ENCODE results near the gene SBK3.
"Not testable (repeated sequence)": the region's sequence is repeated elsewhere in the genome, so short reads cannot be mapped to it uniquely, and the experiment has no call there.

The SBK3 gene, protein sequence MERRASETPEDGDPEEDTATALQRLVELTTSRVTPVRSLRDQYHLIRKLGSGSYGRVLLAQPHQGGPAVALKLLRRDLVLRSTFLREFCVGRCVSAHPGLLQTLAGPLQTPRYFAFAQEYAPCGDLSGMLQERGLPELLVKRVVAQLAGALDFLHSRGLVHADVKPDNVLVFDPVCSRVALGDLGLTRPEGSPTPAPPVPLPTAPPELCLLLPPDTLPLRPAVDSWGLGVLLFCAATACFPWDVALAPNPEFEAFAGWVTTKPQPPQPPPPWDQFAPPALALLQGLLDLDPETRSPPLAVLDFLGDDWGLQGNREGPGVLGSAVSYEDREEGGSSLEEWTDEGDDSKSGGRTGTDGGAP

DNA sequence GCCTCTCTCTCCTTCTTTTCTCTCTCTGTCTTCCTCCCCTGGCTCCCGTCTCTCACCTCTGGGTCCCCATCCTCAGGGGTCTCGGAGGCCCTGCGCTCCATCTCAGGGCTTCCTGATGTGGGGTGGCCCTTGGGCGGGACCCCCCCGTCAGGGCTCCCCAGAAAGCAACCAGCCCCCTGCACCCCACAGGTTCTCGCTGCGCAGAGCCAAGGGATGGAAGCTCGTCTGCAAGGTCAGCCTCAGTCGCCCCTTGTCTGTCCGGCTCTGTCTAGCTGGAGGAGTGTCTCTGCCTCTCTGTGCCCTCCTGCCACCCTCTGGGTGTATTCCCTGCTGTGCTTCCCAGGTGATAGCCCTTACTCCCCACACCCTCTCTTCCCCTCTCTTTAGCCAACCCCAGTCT is at the start of gene SBK3:
TSS of gene SBK3 (minus strand) at position 101 of the 400 bp plus-strand sequence. CDS start at position 101, 0 bp downstream.
- DNase-seq: no peak

DNA sequence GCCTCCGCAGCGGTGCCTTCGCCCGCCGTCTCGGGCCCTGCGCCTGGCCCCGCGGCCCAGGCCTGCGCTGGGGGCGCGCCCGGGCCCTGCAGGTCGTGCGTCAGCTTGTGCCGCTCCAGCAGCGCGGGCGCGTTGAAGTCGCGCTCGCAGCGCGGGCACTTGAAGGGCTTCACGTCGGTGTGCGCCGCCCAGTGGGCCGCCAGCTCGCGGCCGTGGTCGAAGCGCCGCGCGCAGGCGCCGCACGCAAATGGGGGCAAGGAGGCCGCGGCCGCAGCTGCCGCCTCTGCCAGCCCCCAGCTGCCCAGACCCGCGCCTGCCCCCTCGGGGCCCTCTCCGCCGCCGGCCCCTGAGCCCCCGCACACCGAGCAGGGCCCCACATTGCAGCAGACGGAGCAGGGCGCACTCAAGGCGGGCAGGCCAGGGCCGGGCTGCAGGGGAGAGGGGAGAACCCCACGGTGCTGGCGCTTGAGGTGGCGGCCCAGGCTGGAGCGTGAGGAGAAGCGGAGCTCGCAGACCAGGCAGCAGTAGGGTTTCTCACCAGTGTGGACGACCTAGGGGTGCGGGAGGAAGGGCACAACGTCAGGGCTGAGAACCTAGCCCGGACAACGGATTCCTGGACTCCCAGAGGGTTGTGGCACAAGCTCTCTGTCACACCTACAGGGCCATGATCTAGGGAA is 47.9 kb upstream of the SBK3 start:
- DNase-seq: no peak

DNA sequence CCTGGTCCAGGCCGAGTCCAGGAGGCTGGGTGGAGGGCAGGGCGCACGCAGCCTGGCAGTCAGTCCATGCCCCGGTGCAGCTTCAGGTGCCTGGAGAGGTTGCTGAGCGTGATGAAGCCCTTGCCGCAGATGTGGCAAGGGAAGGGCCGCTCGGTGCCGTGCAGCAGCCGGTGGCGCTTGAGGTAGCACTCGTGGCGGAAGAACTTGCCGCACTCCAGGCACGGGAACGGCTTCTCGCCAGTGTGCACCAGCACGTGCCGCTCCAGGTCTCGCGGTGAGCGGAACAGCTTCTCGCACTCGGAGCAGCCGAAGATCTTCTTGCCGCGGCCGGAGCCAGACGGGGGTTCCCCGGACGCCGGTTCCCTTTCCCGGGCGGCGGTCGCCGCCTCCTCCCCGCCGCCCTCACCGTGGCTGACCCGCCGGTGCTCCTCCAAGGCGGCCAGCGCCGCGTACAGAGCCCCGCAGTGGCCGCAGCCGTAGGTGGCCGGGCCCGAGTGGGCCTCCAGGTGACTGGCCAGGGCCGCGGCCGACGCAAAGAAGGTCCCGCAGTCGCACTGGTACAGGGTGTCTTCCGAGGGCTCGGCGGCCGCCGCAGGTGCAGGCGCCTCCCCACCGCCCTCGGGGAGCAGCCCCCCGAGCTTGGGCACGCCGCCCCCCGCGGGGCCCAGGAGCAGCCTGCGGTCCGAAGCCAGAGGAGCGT is 47.2 kb upstream of the SBK3 start:
- no peak for DNase-seq

DNA sequence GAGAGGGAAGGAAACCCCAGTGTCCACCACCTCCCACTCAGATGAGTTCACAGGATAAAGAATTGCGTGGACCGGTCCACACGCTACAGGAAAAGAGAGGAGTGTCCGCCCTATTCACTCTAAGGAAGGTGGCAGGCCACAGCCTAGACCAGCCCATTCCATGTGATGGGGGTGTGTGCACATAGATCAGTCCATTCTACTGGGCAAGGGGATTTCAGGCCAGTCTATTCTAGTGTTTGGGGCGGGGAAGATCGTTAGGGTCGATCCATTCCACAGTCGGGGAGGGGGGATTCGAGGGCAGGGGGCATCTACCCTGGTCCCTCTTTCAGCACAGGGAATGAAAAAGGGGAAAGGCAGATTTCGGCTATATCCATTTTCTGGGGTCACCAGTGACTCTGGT is 46.2 kb upstream of the SBK3 start:
- DNase-seq: no peak

DNA sequence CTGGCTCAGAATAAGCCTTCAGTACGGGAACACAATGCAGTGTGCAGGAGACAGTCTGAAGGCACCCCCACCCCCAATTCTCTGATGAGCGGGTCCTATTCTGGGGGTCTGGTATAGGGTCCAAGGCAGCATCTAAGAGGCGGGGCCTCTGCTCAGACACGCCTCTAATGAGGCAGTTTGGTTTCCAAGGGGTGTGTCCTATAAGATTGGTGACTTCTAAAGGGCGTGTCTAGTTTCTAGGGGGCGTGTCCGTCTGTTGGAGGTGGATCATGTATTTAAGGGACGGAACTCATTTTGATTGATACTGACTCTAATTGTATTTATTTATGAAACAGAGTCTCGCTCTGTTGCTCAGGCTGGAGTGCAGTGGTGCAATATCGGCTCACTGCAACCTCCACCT is 45.3 kb upstream of the SBK3 start:
- DNase-seq: no peak

DNA sequence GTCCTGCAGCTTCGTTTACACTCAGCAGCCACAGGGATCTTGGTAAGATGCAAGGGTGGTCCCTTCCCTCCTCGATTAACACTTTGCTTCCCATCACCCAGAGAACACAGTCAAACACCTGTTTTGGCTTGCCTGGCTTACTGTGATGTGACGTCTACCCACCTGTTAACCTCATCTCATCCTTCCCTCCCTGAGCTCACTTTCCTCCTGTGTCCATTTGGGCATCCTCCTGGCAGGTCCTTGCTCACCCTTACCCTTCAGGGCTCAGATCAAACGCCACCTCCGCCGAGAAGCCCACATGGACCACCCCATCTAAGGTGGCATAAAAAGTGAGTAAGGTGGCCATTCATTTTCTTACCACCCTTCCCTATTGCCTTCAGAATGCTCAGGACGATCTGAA is 44.8 kb upstream of the SBK3 start:
- DNase-seq: no peak

DNA sequence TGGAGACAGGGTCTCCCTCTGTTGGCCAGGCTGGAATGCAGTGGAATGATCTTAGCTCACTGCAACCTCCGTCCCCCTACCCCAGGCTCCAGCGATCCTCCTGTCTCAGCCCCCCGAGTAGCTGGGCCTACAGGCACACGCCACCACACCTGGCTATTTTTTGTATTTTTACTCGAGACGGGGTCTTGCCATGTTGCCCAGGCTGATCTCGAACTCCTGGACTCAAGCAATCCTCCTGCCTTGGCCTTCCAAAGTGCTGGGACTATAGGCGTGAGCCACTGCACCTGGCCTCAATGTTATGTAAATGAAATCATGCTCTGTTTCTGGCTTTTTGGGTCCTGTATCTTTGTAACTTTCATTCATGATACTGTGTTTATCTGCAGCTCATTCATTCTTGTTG is 43.4 kb upstream of the SBK3 start:
- no peak for DNase-seq

DNA sequence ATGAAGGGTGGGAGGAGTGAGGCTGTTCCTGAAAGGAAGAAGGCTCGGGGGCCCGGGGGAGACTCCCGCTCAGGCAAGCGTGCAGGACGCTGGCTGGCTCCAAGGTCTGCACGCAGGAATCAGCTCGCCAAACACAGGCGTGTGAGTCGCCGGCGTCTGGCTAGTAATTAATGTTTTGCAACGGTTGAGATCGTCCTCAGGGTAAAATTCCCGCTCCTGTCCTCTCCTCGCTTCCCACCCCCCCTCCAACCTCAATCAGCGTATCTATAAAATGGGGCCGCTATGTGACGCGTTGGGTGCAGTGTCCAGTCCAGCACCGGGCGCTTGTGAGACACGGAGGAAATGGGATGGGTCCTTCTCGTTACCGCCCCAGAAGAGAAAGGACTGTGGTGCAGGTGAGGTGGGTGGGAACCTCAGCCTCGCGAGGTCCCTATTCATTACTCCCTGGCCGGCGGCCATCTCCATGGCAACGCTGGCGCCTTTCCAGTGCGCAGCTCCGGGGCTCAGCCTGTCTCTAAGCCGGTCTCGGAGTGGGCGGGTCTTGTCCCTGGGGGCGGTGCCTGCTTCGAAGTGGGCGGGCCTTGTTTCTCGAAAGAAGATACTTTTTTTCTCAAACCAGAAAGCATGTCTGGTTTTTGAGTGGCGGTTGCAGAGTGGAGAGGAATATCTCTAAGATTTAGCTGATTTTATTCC is 41.8 kb upstream of the SBK3 start:
- peak; percentile 72 to 92 (median 78) for DNase-seq

DNA sequence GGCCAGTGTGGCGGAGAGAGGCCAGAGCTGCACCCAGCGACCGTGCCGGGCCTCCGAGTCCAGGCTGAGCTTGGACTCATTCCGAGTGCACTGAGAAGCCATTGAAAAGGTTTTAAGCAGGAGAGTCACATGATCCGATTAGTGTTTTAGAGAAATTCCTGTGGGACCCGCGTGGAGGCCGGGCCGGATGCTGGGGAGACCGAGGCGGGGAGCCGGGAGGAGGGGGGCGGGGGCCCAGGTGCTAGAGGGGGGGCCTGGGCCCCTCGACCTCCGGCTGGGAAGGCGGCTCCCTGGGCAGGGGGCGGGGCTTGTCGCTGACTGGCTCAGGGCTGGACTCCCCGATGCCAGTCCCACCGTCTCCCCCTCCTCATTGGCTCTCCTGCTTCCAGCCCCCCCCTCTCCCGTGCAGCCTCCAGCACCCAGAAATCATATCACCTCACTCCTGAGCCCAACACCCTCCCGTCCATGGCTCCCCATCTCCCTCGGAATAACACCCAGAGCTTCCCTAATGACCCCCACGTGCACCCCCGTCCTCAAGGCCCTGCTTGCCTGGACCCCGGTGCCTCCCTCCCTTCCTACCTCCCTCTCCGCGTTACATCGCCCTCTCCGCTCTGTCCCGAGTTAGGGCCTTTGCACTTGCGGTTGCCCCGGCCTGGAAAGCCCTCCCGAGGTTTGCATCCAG is 40.5 kb upstream of the SBK3 start:
- peak in 1 of 4 experiments; percentile 30 for DNase-seq

DNA sequence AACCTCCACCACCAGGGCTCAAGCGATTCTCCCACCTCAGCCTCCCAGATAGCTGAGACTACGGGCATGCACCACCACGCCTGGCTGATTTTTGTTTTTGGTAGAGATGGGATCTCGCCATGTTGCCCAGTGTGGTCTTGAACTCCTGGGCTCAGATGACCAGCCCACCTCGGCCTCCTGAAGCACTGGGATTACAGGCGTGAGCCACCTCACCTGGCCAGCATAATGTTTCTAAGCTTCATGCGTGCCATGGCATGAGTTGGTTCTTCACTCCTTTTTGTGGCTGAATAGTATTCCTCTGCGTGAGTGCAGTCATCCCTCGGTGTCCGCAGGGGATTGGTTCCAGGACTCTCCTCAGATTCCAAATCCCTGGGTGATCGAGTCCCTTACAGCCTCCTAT is 39.5 kb upstream of the SBK3 start:
- DNase-seq: no peak

DNA sequence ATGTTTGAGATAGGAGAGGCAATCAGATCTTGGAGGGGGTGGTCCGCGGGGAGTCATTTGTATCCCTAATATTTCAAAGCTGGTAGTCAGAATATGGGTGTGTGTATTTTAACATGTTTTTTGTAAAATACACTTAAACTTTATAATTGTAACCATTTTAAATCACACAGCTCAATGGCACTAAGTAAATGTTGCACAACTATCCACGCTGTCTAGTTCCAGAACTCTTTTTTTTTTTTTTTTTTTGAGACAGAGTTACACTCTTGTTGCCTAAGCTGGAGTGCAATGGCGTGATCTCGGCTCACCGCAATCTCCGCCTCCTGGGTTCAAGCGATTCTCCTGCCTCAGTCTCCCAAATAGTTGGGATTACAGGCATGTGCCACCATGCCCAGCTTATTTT is 38.6 kb upstream of the SBK3 start:
- DNase-seq: not testable (repeated sequence)

DNA sequence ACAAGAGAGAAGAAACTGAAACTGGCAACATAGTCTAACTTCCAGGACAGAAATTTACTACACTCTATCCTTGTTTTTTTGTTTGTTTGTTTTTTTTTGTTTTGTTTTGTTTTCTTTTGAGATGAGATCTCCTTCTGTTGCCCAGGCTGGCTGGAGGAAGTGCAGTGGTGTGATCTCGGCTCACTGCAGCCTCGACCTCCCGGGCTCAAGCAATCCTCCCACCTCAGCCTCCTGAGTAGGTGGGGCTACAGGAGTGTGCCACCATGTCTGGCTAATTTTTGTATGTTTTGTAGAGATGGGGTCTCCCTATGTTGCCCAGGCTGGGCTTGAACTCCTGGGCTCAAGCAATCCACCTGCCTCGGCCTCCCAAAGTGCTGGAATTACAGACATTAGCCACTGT is 36.9 kb upstream of the SBK3 start:
- DNase-seq: not testable (repeated sequence)

DNA sequence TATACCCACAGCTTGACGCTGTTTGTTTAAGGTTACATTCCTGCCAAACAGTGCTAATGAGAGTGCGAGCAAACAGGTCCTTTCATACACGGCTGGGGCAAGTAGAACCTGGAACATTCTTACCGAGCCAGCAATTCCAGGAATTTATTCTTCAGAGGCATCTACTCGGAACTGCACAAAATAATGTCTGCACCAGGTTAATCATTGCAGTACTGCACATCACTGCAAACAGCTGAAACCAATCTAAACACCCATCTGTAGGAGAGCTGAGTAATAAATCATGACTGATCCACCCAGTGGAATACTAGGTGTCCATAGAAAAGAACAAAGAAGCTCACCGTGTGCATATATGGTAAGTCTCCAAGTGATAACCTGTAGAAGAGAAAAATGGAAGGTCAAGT is 36.5 kb upstream of the SBK3 start:
- DNase-seq: no peak

DNA sequence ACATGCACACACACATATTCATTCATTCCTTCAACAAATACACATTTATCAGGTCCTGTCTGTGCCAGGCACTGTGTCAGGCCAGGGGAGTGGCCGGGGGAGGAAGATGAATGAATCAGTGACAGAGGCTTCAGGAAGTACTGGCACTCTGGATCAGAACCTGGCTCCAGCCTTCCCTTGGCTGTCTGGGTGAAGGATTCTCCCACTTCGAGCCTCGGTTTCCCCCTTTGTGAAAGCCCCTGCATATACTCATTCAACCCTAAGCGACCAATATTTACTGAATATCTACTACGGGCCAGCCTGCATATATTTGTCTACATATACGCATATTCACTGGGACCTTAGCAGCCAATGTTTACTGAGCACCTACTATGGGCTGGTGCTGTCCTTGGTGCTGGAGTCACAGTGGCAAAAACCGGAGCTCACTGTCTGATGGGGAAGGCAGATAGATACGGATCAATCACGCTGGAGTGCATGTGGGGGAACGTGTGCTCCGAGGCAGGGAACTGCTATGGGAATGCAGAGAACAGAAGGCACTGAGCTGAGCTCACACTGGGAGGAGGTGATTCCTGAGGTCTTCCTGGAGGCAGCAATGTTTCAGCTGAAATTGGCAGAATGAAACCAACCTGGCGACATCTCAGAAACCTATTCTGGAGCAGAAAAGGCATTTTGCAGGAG is 35.9 kb upstream of the SBK3 start:
- no peak for DNase-seq

DNA sequence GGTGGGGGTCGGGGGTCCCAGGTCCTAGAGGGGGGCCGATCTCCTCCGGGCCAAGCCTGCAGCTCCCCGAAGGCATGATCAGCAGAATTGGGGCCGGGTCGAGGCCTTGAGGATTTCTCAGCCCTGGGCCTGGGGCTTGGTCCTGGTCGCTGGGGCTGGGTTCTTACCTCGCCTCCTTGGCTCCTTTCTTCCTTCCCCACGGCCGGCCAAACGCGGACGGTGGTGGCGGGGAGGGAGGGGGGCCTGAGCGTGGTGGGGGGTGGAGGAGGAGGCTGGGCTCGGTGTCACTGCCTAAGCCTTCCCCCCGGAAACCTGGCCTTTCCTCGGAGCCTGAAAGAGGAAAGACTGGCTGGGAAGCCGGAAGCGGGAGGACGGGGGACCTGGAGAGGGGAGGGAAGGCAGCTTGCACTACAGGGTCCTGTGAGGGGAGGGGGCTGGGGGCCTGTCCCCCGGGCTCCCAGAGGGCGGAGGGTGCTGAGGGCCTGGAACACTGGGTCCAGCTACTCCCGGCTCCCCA is 35.3 kb upstream of the SBK3 start, which contains the start of gene ZNF579:
TSS of gene ZNF579 (minus strand) at position 221 of the 517 bp plus-strand sequence. CDS start 1,209 bp downstream, outside the sequence.
- peak; percentile 37 to 75 (median 58) for DNase-seq

DNA sequence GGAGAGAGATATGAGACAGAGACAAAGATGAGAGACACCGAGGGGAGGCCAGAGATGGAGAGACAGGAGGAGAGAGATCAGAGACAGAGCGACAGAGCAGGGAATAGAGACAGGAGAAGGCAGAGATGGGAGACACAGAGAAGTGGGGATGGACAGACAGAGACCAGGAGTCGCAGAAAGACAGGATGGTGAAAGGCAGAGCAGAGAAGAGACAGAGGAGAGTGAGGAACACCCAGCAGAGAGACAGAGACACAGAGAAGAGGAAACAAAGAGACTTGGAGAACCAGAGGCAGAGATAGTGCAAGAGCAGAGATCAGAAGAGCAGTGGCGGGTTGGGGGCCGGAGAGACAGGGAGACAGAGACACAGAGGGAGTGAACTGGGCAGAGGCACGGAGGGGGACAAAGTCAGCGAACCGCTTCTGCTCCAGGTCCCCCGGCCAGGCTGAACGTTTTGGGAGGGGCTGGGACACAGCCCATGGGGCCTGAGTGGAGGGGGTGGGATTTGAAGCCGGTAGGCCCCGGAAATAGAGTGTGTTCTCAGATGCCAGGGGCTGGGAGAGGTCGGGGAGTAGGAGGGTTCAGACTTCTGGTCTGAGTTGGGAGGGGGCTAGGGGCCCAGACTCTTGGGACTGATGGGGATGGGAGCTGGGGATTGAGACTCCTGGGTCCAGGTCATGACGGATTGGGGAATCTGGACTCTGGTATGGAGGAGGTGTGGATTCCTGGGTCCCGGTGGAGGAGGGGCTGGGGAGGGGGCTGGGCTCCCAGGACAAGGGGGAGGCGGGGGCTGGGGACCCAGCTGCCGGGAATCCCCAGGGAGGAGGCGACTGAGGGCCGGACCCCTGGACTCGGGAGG is 34.7 kb upstream of the SBK3 start:
- no peak for DNase-seq

DNA sequence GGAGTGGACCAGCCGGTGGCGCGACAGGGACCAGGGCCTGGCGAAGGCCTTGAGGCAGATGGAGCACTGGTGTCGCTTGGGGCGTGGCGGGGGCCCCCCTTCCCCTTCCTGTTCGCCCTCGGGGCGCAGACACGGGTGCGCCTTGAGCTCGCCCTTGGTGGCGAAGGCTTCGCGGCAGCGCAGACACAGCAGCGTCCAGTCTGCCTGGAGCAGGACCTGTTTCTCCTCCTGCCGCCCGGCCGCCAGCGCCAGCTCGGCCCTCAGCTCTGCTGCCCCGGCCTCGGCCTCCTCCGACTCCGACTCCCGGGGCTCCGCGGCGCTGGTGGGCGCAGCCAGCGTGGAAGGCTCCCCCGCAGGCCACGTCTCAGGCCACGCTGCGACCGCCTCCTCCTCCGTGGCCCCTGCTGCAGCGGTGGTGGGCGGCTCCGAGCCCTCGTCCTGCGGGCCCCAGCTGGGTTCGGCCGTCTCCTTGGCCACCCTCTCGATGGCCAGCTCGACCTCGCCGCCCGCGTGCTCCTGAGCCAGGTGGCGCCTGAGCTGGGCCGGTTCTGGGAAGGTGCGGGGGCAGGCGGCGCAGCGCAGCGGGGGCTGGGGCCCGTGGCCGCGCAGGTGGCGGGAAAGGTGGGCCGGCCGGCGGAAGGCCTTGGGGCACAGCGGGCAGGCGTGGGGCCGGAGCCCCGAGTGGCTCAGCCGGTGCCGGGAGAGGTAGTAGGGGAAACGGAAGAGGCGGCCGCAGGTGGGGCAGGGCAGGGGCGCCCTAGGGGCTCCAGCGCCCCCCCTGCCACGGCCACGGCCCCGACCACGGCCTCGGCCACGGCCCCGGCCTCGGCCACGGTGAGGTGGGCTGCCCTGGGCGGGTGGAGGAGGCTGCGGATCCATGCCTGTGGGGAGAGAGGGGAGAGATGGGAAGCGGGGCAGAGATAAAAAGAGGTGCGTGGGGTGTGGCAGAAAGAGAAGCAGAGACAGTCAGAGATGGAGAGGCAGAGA is 33.7 kb upstream of the SBK3 start:
- no peak for DNase-seq

DNA sequence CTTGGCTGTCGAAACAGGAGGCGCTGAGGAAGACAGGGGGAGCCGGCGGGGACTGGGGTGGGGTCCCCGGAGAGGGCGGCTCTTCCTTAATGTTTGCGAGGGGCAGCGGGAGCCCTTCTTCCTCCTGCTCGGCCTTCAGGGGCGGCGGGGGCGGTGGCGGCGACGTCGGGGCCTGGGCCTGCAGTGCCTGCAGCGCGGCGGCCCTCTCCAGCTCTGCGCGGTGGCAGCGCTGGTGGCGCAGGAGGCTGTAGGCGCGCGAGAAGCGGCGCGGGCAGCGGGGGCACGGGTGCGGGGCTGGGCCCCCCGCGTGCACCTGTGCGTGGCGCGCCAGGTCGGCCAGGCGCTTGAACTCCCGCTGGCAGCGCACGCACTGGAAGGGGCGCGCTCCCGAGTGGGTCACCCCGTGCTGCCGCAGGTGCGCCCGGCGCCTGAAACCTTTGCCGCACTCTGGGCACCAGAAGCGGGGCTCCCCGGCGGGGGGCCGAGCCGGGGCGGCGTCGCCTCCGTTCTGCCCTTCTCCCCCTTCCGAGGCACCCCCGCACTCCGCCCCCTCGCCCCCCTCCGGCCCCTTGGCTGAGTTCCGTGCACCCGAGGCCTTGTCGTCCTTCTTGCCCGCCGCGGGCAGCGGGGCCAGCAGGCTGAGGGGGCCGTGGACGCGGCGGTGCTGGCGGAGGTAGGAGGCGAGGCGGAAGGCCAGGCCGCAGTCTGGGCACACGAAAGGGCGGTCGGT is 32.9 kb upstream of the SBK3 start:
- DNase-seq: no peak

DNA sequence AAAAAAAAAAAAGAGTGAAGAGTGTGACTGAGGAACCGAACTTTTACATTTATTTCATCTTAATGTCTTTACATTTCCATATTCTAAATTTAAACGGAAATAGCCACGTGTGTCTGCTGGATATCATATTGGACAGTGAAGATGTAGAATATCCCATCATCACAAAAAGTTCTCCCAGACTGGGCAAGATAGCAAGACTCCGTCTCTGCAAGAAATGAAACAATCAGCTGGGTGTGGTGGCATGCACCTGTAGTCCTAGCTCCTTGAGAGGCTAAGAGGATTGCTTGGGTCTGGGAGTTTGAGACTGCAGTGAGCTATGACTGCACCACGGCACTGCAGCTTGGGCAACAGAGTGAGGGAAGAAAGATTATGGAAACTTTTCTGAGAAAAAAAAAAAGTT is 31.4 kb upstream of the SBK3 start:
- DNase-seq: no peak
